ENCODE data around the gene FTO. TPM values are rescaled to one million over a fixed set of nuclear protein-coding genes. Genes with fewer than 3 reads are reported as not detected.

The FTO gene
- total RNA-seq, 2 donors from 2014 or later, result 72.7 to 73.6 TPM

GRCh38 chr16:53896722-53897121, 192.8 kb downstream of the FTO start:
- Histone ChIP-seq H3K9me3 (no peaks in the 10 kb centered on the region), H3K36me3 (no peaks in the 10 kb centered on the region), H3K4me1 (replicated peaks) (no peaks in the 10 kb centered on the region), H3K4me3 (no peak overlapping the region), H3K27ac (no peak overlapping the region), H3K27me3 (replicated peaks; ENCODE audit: insufficient read depth) (no peaks in the 10 kb centered on the region)
- WGBS, result 87% methylated on average over 7 of the region's 7 CpGs
- intact Hi-C loops (cut with DNase I), result loop anchor here (10.0 kb wide), 1 partner anchor 278 kb away; no protein-coding TSS in a partner anchor
- no peak for TF ChIP-seq POLR2AphosphoS5 (IDR thresholded peaks at IDR 0.05)
- no peak for TF ChIP-seq POLR2A (IDR thresholded peaks at IDR 0.05)
- TF ChIP-seq CTCF (IDR thresholded peaks at IDR 0.05), result no peak
- no peak for DNase-seq (ENCODE audit: low spot score)

- no peak for DNase-seq (ENCODE audit: low spot score)
- H3K4me3 ChIP-seq, result no peak overlapping the region
- WGBS, result 2% methylated on average over 1 of the region's 1 CpG
- TF ChIP-seq POLR2AphosphoS5 (IDR thresholded peaks at IDR 0.05), result peak; percentile 42
- no peak for TF ChIP-seq POLR2A (IDR thresholded peaks at IDR 0.05)
- TF ChIP-seq CTCF (IDR thresholded peaks at IDR 0.05), result no peak
- H3K9me3 ChIP-seq, result no peaks in the 10 kb centered on the region
- H3K36me3 ChIP-seq, result no peaks in the 10 kb centered on the region
- intact Hi-C loops (cut with DNase I), result loop anchor here (10.0 kb wide), 1 partner anchor 276 kb away; no protein-coding TSS in a partner anchor
- peak overlapping the region in 1 of 2 donors; percentile 13 for H3K27ac ChIP-seq
- no peaks in the 10 kb centered on the region for H3K4me1 ChIP-seq (replicated peaks)
- no peaks in the 10 kb centered on the region for H3K27me3 ChIP-seq (replicated peaks; ENCODE audit: insufficient read depth)
These were observed 195.0 kb downstream of the FTO start for GRCh38 chr16:53898993-53899392.

- Histone ChIP-seq H3K36me3 (no peaks in the 10 kb centered on the region), H3K27ac (peak overlapping the region in 1 of 2 donors; percentile 13), H3K27me3 (replicated peaks; ENCODE audit: insufficient read depth) (no peaks in the 10 kb centered on the region), H3K4me1 (replicated peaks) (no peaks in the 10 kb centered on the region), H3K4me3 (no peak overlapping the region), H3K9me3 (no peaks in the 10 kb centered on the region)
- intact Hi-C loops (cut with DNase I), result loop anchor here (10.0 kb wide), 1 partner anchor 275 kb away; no protein-coding TSS in a partner anchor
- 77% methylated on average over 1 of the region's 1 CpG for WGBS
- no peak for DNase-seq (ENCODE audit: low spot score)
- TF ChIP-seq CTCF (IDR thresholded peaks at IDR 0.05), result no peak
- TF ChIP-seq POLR2AphosphoS5 (IDR thresholded peaks at IDR 0.05), result no peak
- TF ChIP-seq POLR2A (IDR thresholded peaks at IDR 0.05), result no peak
These were observed 195.5 kb downstream of the FTO start for GRCh38 chr16:53899431-53899830.

GRCh38 chr16:53900667-53901066, 196.7 kb downstream of the FTO start:
- TF ChIP-seq POLR2A (IDR thresholded peaks at IDR 0.05), result no peak
- TF ChIP-seq POLR2AphosphoS5 (IDR thresholded peaks at IDR 0.05), result no peak
- TF ChIP-seq CTCF (IDR thresholded peaks at IDR 0.05), result no peak
- Histone ChIP-seq H3K4me1 (replicated peaks) (no peaks in the 10 kb centered on the region), H3K27ac (no peak overlapping the region), H3K4me3 (no peak overlapping the region), H3K9me3 (no peaks in the 10 kb centered on the region), H3K27me3 (replicated peaks; ENCODE audit: insufficient read depth) (no peaks in the 10 kb centered on the region), H3K36me3 (no peaks in the 10 kb centered on the region)
- no peak for DNase-seq (ENCODE audit: low spot score)
- 82% methylated on average over 4 of the region's 4 CpGs for WGBS
- intact Hi-C loops (cut with DNase I), result loop anchor here (10.0 kb wide), 1 partner anchor 1034 kb away; the partner anchor contains the start of gene IRX5

GRCh38 chr16:53901408-53901807, 197.5 kb downstream of the FTO start:
- H3K4me3 ChIP-seq, result no peak overlapping the region
- 91% methylated on average over 2 of the region's 2 CpGs for WGBS
- H3K9me3 ChIP-seq, result no peaks in the 10 kb centered on the region
- no peaks in the 10 kb centered on the region for H3K27me3 ChIP-seq (replicated peaks; ENCODE audit: insufficient read depth)
- intact Hi-C loops (cut with DNase I), result loop anchor here (10.0 kb wide), 1 partner anchor 1033 kb away; the partner anchor contains the start of gene IRX5
- TF ChIP-seq CTCF (IDR thresholded peaks at IDR 0.05) (no peak), POLR2AphosphoS5 (IDR thresholded peaks at IDR 0.05) (no peak), POLR2A (IDR thresholded peaks at IDR 0.05) (no peak)
- H3K4me1 ChIP-seq (replicated peaks), result no peaks in the 10 kb centered on the region
- no peaks in the 10 kb centered on the region for H3K36me3 ChIP-seq
- DNase-seq (ENCODE audit: low spot score), result no peak
- H3K27ac ChIP-seq, result no peak overlapping the region

All from prostate gland (tissue), 2 donors.